GM18517 (cell line): Measurements from ENCODE around the gene ANKRD53.
"Not testable (repeated sequence)": the region's sequence is repeated elsewhere in the genome, so short reads cannot be mapped to it uniquely, and the experiment has no call there.

Experiments used
- ATAC-seq: cut with Tn5 transposase; IDR thresholded peaks from one replicate; pipeline ENCODE4 v1.9.1; 2021; ENCODE audit warnings: mild to moderate bottlenecking, moderate library complexity; ENCODE audit not compliant: unreplicated experiment

The ANKRD53 gene

GRCh38 chr2:71005271-71006202 is 27.1 kb downstream of the ANKRD53 start:
- ATAC-seq = no peak

- no peak for ATAC-seq
Measured at GRCh38 chr2:71006323-71006722, 27.9 kb downstream of the ANKRD53 start.

GRCh38 chr2:71006955-71007799 is 28.7 kb downstream of the ANKRD53 start:
- ATAC-seq = no peak

DNA sequence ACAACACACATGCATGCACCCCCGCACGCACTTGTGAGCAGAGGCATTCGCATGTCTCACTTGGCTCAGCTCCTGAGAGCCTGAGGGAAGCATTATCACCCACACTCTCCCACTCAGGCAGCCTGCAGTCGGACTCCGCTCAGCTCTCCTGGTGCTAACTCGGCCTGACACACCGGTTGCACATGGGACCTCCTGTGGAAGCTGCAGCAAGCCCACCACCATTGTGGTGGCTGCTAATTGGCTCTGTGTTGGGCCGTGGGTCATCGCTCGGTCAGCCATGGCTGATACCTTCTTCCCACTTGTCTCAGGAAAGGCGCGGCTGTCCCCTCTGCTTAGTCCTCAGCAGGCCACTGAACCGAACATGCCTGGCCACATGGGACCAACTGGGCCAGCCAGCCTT is 29.9 kb downstream of the ANKRD53 start:
- ATAC-seq = no peak

DNA sequence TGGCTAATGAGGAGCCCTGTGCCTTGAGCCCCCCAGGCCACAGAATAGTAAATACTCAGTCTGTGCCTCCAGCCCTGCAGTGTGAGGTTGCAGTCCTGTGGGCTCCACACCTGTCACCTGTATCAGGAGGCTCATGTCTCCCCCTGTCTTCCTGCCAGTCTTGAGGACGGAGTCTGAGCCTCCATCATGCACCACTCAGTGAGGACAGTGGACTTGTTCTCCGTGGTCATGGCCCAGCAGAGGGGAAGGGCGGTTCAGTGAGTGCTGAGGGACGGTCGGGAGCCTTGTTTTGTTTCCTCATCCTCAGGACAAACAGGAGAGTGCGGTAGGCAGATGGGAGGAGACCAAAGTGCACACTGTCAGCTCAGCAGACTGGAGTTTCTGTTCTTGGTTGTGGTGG is 33.4 kb downstream of the ANKRD53 start:
- ATAC-seq = not testable (repeated sequence)

DNA sequence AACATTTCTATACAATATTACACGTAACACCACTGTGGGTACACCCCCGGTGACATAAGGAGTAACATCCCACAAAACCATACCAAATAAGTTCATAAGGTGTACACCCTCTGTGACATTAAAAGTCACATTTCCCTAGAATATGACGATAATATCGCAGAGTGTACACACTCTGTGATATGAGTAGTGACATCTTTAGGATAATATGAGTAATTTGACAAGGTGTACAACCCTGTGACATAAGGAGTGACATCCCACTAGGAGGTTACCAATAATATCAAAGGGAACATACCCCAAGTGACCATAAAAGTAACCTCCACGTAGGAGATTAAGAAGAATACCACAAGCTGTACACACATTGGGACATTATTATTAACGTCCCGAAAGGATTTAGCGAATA is 40.2 kb downstream of the ANKRD53 start:
- no peak for ATAC-seq

- not testable (repeated sequence) for ATAC-seq
Measured at GRCh38 chr2:71019989-71020388, 41.6 kb downstream of the ANKRD53 start.

GRCh38 chr2:71021394-71021793 is 43.0 kb downstream of the ANKRD53 start:
- ATAC-seq = not testable (repeated sequence)

- not testable (repeated sequence) for ATAC-seq
Measured at GRCh38 chr2:71023553-71024243, 45.3 kb downstream of the ANKRD53 start.
